ENCODE data around the gene SPTLC3. TPM values are rescaled to one million over a fixed set of nuclear protein-coding genes. Genes with fewer than 3 reads are reported as not detected.

The SPTLC3 gene
- total and polyA plus RNA-seq, 2 of the 13 experiments (the other 11 are each of a cell fraction or from before 2014, with no cell fraction given): 20.5 to 95.6 TPM

DNA sequence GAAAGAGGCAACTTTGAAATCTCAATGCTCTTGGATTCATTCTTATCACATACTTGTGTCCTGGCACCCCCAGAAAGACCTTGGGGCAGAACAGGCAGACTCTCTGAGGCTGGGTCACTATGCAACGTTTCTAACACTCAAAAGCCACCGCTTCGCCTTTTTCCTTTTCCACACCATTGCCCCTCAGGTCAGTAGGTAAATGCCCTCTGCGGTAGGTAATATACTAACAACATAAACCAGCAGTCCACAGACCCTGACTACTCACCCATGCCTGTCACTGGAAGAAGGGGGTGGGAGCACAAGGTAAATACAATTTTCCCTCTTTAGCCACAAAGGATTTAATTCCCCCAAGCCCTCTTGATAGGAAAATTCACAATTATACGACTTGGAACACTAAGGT is 6.5 kb upstream of the SPTLC3 start:
- no peak for TF ChIP-seq ZNF878 (CRISPR knock-in tag; IDR thresholded peaks at IDR 0.05)
- TF ChIP-seq CAMTA2 (CRISPR knock-in tag; IDR thresholded peaks at IDR 0.05; ENCODE audit: borderline replicate concordance): no peak
- no peak for TF ChIP-seq MBNL3 (CRISPR knock-in tag; conservative IDR thresholded peaks at IDR 0.05)
- TF ChIP-seq RFX5 (IDR thresholded peaks at IDR 0.05; ENCODE audit: low read depth, low read length): no peak

DNA sequence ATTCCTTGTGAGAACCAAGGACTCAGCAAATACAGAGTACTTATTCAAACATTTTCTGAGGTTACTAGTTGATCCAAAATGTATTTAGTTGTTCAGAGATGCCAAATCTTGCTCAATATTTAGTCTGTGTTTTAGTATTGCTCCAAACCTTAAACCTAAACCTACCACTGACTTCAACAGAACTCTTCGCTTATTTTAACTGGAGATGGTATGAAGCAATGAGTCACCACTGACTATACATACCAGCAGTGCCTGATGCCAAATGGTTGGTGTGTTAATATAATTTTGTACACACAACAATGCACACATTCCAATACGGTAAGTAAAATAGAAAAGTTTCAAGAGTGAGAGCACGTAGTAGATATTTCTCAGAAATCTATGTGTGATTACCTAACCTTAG is 1.9 kb upstream of the SPTLC3 start:
- no peaks in the 10 kb centered on the region; a peak in 1 of 5 replicates for H3K27me3 ChIP-seq (ENCODE audit: control insufficient read depth in 1 of 2, insufficient read depth in 2 of 2, low read length in 2 of 2)
- ATAC-seq: no peak
- intact Hi-C loops (cut with micrococcal nuclease; ENCODE audit: unreplicated experiment): loop anchor here (5.0 kb wide), 1 partner anchor 775 kb away; the partner anchor contains the start of gene ESF1
- H4K20me1 ChIP-seq (ENCODE audit: insufficient read depth, low read length): no peaks in the 10 kb centered on the region
- BruUV-seq (replicated peaks): no TSS peak
- no peak for DNase-seq (ENCODE audit: low spot score)
- H3K4me1 ChIP-seq (ENCODE audit: insufficient read depth, low read length): peaks cover 45% of the 10 kb centered on the region
- ChIA-PET CTCF (ENCODE audit: low intra/inter-chr PET ratio, low total read pairs) (no interaction called here), POLR2A (no interaction called here)
- H3K27ac ChIP-seq (ENCODE audit: extremely low read length, insufficient read depth, low read length): no peak overlapping the region
- H3K4me3 ChIP-seq (replicated peaks in 1 of 3; ENCODE audit: insufficient read depth in 1 of 3, low read depth in 2 of 3, low read length in 3 of 3): no peak overlapping the region
- no peaks in the 10 kb centered on the region for H3K9me3 ChIP-seq (ENCODE audit: low read length)
- H3K36me3 ChIP-seq (replicated peaks in 1 of 2; ENCODE audit: control insufficient read depth in 1 of 2, insufficient read depth in 2 of 2, low read length in 2 of 2): no peaks in the 10 kb centered on the region
- no peak overlapping the region for H2AFZ ChIP-seq (ENCODE audit: low read length)
- no peak overlapping the region for H3K9ac ChIP-seq (ENCODE audit: insufficient read depth, low read depth, low read length)
- no peak for FAIRE-seq
- H3K79me2 ChIP-seq (ENCODE audit: insufficient read depth, low read length): peaks cover 22% of the 10 kb centered on the region
- H3K4me2 ChIP-seq (ENCODE audit: low read depth, low read length): no peak overlapping the region
- 65% methylated on average over 3 of the region's 3 CpGs for WGBS (ENCODE audit: low lambda C conversion rate)
- in situ Hi-C loops (cut with HindIII; ENCODE audit: extremely low pct_ligation_motif_present, low pct_unique_long_range_greater_than_20kb): no loop called here
- TF ChIP-seq ZNF747 (CRISPR knock-in tag; IDR thresholded peaks at IDR 0.05; ENCODE audit: borderline replicate concordance): no peak
- no peak for TF ChIP-seq FOXK2 (IDR thresholded peaks at IDR 0.05)
- TF ChIP-seq, protein P1, sequence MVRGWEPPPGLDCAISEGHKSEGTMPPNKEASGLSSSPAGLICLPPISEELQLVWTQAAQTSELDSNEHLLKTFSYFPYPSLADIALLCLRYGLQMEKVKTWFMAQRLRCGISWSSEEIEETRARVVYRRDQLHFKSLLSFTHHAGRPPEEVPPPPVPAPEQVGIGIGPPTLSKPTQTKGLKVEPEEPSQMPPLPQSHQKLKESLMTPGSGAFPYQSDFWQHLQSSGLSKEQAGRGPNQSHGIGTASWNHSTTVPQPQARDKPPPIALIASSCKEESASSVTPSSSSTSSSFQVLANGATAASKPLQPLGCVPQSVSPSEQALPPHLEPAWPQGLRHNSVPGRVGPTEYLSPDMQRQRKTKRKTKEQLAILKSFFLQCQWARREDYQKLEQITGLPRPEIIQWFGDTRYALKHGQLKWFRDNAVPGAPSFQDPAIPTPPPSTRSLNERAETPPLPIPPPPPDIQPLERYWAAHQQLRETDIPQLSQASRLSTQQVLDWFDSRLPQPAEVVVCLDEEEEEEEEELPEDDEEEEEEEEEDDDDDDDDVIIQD (CRISPR knock-in tag; IDR thresholded peaks at IDR 0.05; ENCODE audit: low read depth): no peak
- TF ChIP-seq ZKSCAN5 (CRISPR knock-in tag; IDR thresholded peaks at IDR 0.05): no peak
- TF ChIP-seq, protein P2, sequence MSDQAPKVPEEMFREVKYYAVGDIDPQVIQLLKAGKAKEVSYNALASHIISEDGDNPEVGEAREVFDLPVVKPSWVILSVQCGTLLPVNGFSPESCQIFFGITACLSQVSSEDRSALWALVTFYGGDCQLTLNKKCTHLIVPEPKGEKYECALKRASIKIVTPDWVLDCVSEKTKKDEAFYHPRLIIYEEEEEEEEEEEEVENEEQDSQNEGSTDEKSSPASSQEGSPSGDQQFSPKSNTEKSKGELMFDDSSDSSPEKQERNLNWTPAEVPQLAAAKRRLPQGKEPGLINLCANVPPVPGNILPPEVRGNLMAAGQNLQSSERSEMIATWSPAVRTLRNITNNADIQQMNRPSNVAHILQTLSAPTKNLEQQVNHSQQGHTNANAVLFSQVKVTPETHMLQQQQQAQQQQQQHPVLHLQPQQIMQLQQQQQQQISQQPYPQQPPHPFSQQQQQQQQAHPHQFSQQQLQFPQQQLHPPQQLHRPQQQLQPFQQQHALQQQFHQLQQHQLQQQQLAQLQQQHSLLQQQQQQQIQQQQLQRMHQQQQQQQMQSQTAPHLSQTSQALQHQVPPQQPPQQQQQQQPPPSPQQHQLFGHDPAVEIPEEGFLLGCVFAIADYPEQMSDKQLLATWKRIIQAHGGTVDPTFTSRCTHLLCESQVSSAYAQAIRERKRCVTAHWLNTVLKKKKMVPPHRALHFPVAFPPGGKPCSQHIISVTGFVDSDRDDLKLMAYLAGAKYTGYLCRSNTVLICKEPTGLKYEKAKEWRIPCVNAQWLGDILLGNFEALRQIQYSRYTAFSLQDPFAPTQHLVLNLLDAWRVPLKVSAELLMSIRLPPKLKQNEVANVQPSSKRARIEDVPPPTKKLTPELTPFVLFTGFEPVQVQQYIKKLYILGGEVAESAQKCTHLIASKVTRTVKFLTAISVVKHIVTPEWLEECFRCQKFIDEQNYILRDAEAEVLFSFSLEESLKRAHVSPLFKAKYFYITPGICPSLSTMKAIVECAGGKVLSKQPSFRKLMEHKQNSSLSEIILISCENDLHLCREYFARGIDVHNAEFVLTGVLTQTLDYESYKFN (CRISPR knock-in tag; conservative IDR thresholded peaks at IDR 0.05): no peak
- TF ChIP-seq ZNF644 (CRISPR knock-in tag; IDR thresholded peaks at IDR 0.05; ENCODE audit: low read depth): no peak

More for the DNA sequence above, 6.5 kb upstream of the SPTLC3 start:
- no peak for ATAC-seq
- DNase-seq (ENCODE audit: low spot score): no peak
- POLR2A ChIA-PET: no interaction called here
- in situ Hi-C loops (cut with HindIII; ENCODE audit: extremely low pct_ligation_motif_present, low pct_unique_long_range_greater_than_20kb) (no loop called here), intact Hi-C loops (cut with micrococcal nuclease; ENCODE audit: unreplicated experiment) (no loop called here)
- CTCF ChIA-PET (ENCODE audit: low intra/inter-chr PET ratio, low total read pairs): no interaction called here
- H3K27me3 ChIP-seq (ENCODE audit: control insufficient read depth in 1 of 2, insufficient read depth in 2 of 2, low read length in 2 of 2): no peaks in the 10 kb centered on the region
- 97% methylated on average over 5 of the region's 5 CpGs for WGBS (ENCODE audit: low lambda C conversion rate)
- no TSS peak for BruUV-seq (replicated peaks)
- peaks cover 38% of the 10 kb centered on the region for H3K4me1 ChIP-seq (ENCODE audit: insufficient read depth, low read length)
- H4K20me1 ChIP-seq (ENCODE audit: insufficient read depth, low read length): no peaks in the 10 kb centered on the region
- no peaks in the 10 kb centered on the region for H3K79me2 ChIP-seq (ENCODE audit: insufficient read depth, low read length)
- H3K4me2 ChIP-seq (ENCODE audit: low read depth, low read length): no peak overlapping the region
- FAIRE-seq: no peak
- no peak overlapping the region for H2AFZ ChIP-seq (ENCODE audit: low read length)
- H3K9me3 ChIP-seq (ENCODE audit: low read length): no peaks in the 10 kb centered on the region
- H3K4me3 ChIP-seq (replicated peaks in 1 of 3; ENCODE audit: insufficient read depth in 1 of 3, low read depth in 2 of 3, low read length in 3 of 3): no peak overlapping the region
- no peaks in the 10 kb centered on the region for H3K36me3 ChIP-seq (replicated peaks in 1 of 2; ENCODE audit: control insufficient read depth in 1 of 2, insufficient read depth in 2 of 2, low read length in 2 of 2)
- H3K9ac ChIP-seq (ENCODE audit: insufficient read depth, low read depth, low read length): no peak overlapping the region
- no peak overlapping the region for H3K27ac ChIP-seq (ENCODE audit: extremely low read length, insufficient read depth, low read length)
